GM19395 (cell line): Measurements from ENCODE around the gene SCN8A.

ENCODE experiments used
- ATAC-seq: cut with Tn5 transposase; IDR thresholded peaks from one replicate; pipeline ENCODE4 v1.9.1; 2021; ENCODE audit warnings: mild to moderate bottlenecking, moderate library complexity; ENCODE audit not compliant: unreplicated experiment

SCN8A gene

GRCh38 chr12:51847643-51848325, 256.8 kb downstream of the SCN8A start:
- no peak for ATAC-seq

- ATAC-seq, result no peak
These were observed 257.3 kb downstream of the SCN8A start, which contains the start of gene FIGNL2 for GRCh38 chr12:51848326-51848727. Gene FIGNL2, minus strand, starts transcription at chr12:51848718. Its CDS starts 26,305 bp downstream, at chr12:51822413.

GRCh38 chr12:51848841-51849735, 258.1 kb downstream of the SCN8A start:
- no peak for ATAC-seq

DNA sequence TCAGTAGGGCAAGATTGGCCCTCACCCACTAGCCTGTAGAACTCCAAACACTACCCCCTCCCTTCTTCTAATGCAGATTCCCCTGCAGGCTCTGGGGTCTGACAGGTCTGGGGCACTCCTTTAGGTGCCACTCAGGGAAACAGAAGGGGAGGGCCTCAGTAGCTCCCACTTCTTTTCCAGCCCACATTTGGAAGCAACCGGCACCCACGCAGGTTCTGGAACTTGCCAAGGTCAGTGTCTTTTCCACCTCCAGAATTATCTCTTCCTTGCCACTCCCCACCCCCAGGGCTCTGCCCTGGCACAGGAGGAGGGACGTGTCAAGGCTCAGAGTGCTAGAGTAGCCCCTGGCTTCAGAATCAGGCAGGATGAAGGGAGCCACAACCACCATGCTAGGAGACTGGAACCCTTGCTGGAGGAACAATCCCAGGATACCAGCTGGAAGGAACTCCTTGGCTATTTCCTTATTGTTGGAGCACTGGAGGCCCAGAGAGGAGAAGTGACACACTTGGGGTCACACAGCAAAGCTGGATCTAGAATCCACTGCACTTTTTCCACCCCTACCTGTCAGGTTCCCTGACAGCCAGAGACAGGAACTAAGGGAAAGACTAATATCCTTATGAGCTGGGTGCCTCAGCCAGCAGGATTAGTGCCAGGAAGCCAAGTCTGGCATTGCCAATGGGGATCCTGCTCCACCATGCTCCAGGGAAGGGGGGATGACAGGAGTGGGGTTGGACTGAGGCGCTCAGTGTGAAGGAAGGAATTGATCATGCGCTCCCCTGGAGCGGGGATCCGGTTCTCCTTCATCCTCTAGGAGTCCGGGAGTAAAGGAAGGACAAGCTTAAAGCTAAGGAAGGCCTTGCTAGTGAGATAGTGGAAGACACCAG, 259.3 kb downstream of the SCN8A start:
- no peak for ATAC-seq

GRCh38 chr12:51850965-51851299, 259.9 kb downstream of the SCN8A start:
- ATAC-seq, result no peak

GRCh38 chr12:51851413-51852124, 260.5 kb downstream of the SCN8A start:
- ATAC-seq, result no peak

DNA sequence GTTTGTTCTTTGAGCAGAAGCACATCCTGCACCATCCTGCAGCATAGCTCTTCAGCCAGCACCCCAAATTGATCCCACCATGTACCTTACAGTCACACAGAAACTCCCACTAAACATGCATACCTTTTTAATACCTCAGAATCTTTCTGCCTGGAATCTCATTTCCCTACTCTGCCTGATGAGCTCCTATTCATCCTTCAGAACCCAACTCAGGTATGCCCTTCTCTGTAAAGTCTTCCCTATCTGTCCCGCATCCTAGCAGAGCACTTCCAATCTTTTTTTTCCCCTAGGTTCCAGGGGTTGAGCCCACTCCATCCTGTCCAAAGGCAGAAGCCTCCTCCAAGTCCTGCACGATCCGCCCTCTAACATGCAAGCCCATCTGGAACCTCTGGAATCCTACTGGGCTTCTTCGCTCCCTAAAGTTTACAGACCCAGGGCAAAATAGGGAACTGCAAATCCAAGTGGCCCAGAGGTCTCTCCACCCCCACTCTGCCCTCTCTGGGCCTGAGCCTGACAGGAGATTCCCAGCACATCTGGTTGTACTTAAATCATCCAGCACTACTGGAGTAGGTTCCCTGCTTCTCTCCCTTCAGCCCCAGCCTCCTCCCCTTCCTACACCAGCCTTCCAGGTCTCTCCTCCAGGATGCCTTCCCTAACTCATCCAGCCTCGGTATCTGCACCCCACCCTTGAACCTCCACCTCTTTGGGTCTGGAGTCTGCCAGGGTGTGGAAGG, 261.5 kb downstream of the SCN8A start:
- no peak for ATAC-seq

GRCh38 chr12:51855586-51856428, 264.8 kb downstream of the SCN8A start:
- ATAC-seq, result no peak

GRCh38 chr12:51860986-51861385, 270.0 kb downstream of the SCN8A start:
- no peak for ATAC-seq
